ENCODE measurements around the gene TMCC1. TPM values are rescaled to one million over a fixed set of nuclear protein-coding genes. Genes with fewer than 3 reads are reported as not detected.
A peak's percentile ranks its signal among the peaks of the same experiment; 100 is the strongest.

TMCC1 gene
- total RNA-seq, 1 experiment from 2014 or later: 8.7 TPM

DNA sequence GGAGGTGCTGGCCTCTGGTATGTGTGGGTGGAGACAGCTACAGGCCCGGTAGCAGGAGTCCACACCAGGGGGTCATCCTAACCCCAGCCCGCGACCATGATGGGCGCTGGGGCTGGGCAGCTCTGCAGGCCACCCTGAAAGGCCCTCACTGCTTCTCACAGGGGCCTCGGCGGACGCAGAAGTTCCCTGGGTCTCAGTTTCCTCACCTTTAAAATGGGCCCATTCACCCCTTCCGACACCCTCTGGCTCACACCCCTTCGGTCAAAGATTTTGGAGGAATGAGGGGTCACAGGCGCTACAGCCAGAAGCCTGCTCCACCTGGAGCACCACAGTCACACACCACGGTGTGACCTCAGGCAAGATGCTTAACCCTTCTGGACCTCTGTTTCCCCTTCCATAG is 295.0 kb downstream of the TMCC1 start:
- no peak for DNase-seq (ENCODE audit: low read depth)

DNA sequence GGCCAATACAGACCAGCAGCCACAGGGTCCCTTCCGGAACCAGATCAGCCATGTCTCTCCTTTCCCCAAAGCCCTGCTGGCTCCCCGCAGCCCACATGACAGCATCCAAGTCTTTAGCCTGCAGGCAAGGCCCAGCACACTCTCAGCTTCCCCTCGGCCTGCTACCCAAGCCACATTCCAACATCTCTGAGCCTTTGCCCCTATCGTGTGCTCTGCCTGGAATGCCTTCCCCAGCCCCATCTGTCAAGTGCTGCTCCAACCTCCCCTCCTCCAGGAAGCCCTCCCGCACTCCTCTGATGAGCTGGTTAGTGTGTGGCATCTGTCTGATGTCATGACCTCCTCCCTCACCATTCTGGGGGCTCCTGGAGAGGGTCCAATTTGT is 295.5 kb downstream of the TMCC1 start:
- DNase-seq (ENCODE audit: low read depth): peak; percentile 59

Other genes with a start within 250 kb of the TMCC1 start
- not detected in 2 replicates for gene TRH, start 81.0 kb upstream of the TMCC1 start, total RNA-seq (2014; rRNA removed; shearing (Covaris generic))
- not detected in 2 replicates for gene ALG1L2, start 188.1 kb upstream of the TMCC1 start, total RNA-seq (2014; rRNA removed; shearing (Covaris generic))